Limb (tissue), 2 donors: Measurements from ENCODE around the gene HIPK2.
"Not testable (repeated sequence)": the region's sequence is repeated elsewhere in the genome, so short reads cannot be mapped to it uniquely, and the experiment has no call there.

Experiments
- DNase-seq, 2 donors: peaks; one replicate each; pipeline ENCODE4 v3.0.0-alpha.2; 2016; ENCODE audit errors: extremely low spot score in 2 of 2

The HIPK2 gene

GRCh38 chr7:139675127-139676125, 102.4 kb downstream of the HIPK2 start:
- DNase-seq: no peak

- no peak for DNase-seq
These were observed 103.1 kb downstream of the HIPK2 start for GRCh38 chr7:139674752-139675126.

GRCh38 chr7:139674341-139674740, 103.5 kb downstream of the HIPK2 start:
- no peak for DNase-seq

GRCh38 chr7:139673762-139674161, 104.0 kb downstream of the HIPK2 start:
- no peak for DNase-seq

- DNase-seq: no peak
These were observed 104.6 kb downstream of the HIPK2 start for GRCh38 chr7:139673230-139673629.

GRCh38 chr7:139671967-139672366, 105.8 kb downstream of the HIPK2 start:
- DNase-seq: no peak

- not testable (repeated sequence) for DNase-seq
These were observed 107.1 kb downstream of the HIPK2 start for GRCh38 chr7:139670662-139671061.

GRCh38 chr7:139669106-139670061, 108.4 kb downstream of the HIPK2 start:
- DNase-seq: no peak

- no peak for DNase-seq
These were observed 110.4 kb downstream of the HIPK2 start for GRCh38 chr7:139667377-139667776.

- DNase-seq: no peak
These were observed 111.3 kb downstream of the HIPK2 start for GRCh38 chr7:139666501-139666900.

- no peak for DNase-seq
These were observed 113.4 kb downstream of the HIPK2 start for GRCh38 chr7:139664434-139664833.

GRCh38 chr7:139663608-139664177, 114.1 kb downstream of the HIPK2 start:
- DNase-seq: no peak

GRCh38 chr7:139661903-139662302, 115.9 kb downstream of the HIPK2 start:
- no peak for DNase-seq

- no peak for DNase-seq
These were observed 116.8 kb downstream of the HIPK2 start for GRCh38 chr7:139661043-139661440.

- DNase-seq: no peak
These were observed 117.3 kb downstream of the HIPK2 start for GRCh38 chr7:139660317-139661042.

- DNase-seq: no peak
These were observed 117.9 kb downstream of the HIPK2 start for GRCh38 chr7:139659922-139660316.

GRCh38 chr7:139658908-139659675, 118.7 kb downstream of the HIPK2 start:
- no peak for DNase-seq

GRCh38 chr7:139658296-139658695, 119.5 kb downstream of the HIPK2 start:
- no peak for DNase-seq

- DNase-seq: no peak
These were observed 120.1 kb downstream of the HIPK2 start for GRCh38 chr7:139657725-139658124.

GRCh38 chr7:139656387-139656786, 121.4 kb downstream of the HIPK2 start:
- no peak for DNase-seq
